GM21786 (cell line): ENCODE data around the gene OVOL1.
"Not testable (repeated sequence)": the region's sequence is repeated elsewhere in the genome, so short reads cannot be mapped to it uniquely, and the experiment has no call there.

ENCODE experiments used
- ATAC-seq: cut with Tn5 transposase; IDR thresholded peaks from one replicate; pipeline ENCODE4 v1.9.1; 2021; ENCODE audit not compliant: unreplicated experiment

The OVOL1 gene

GRCh38 chr11:65786786-65787636, at the start of gene OVOL1:
Gene OVOL1 (plus strand): TSS chr11:65787063. CDS start chr11:65787374, 311 bp downstream.
- no peak for ATAC-seq

- ATAC-seq: no peak
Observed at GRCh38 chr11:65739022-65739421, 47.8 kb upstream of the OVOL1 start.

GRCh38 chr11:65741185-65741584, 45.7 kb upstream of the OVOL1 start:
- ATAC-seq: no peak

GRCh38 chr11:65742353-65742752, 44.5 kb upstream of the OVOL1 start:
- no peak for ATAC-seq

- no peak for ATAC-seq
Observed at GRCh38 chr11:65743681-65744025, 43.2 kb upstream of the OVOL1 start.

- ATAC-seq: no peak
Observed at GRCh38 chr11:65744026-65744698, 42.7 kb upstream of the OVOL1 start.

GRCh38 chr11:65744699-65745042, 42.2 kb upstream of the OVOL1 start:
- ATAC-seq: no peak

- no peak for ATAC-seq
Observed at GRCh38 chr11:65745049-65745448, 41.8 kb upstream of the OVOL1 start.

- ATAC-seq: not testable (repeated sequence)
Observed at GRCh38 chr11:65762169-65762568, 24.7 kb upstream of the OVOL1 start.

GRCh38 chr11:65762816-65763215, 24.0 kb upstream of the OVOL1 start:
- ATAC-seq: not testable (repeated sequence)

GRCh38 chr11:65764434-65764833, 22.4 kb upstream of the OVOL1 start:
- ATAC-seq: no peak

- ATAC-seq: no peak
Observed at GRCh38 chr11:65766535-65766934, 20.3 kb upstream of the OVOL1 start.

- ATAC-seq: no peak
Observed at GRCh38 chr11:65767406-65767805, 19.5 kb upstream of the OVOL1 start.

- not testable (repeated sequence) for ATAC-seq
Observed at GRCh38 chr11:65767806-65768205, 19.1 kb upstream of the OVOL1 start.

- ATAC-seq: no peak
Observed at GRCh38 chr11:65770951-65771567, 15.8 kb upstream of the OVOL1 start.

GRCh38 chr11:65771589-65772112, 15.2 kb upstream of the OVOL1 start:
- no peak for ATAC-seq

- no peak for ATAC-seq
Observed at GRCh38 chr11:65773784-65774411, 13.0 kb upstream of the OVOL1 start.

GRCh38 chr11:65774525-65775306, 12.1 kb upstream of the OVOL1 start:
- no peak for ATAC-seq

GRCh38 chr11:65776196-65776595, 10.7 kb upstream of the OVOL1 start:
- no peak for ATAC-seq

- no peak for ATAC-seq
Observed at GRCh38 chr11:65776710-65777141, 10.1 kb upstream of the OVOL1 start.

GRCh38 chr11:65777241-65777640, 9.6 kb upstream of the OVOL1 start:
- ATAC-seq: no peak
